K562 (cell line): ENCODE results near the gene FUBP3. TPM values are rescaled to one million over a fixed set of nuclear protein-coding genes. Genes with fewer than 3 reads are reported as not detected.

Experiments
- ATAC-seq: fragments of 200-7000 bp; cut with Tn5 transposase; 3 replicates; pipeline ENCODE4 v1.9.1; 2020; ENCODE audit warnings: moderate library complexity
- BruUV-seq: library from RNA; stranded (reverse); fragments of 400-500 nt; replicated peaks from 2 replicates; lab custom pipeline; 2021; lab: Mats Ljungman, UMichigan
- CTCF ChIA-PET: fragments of 300-600 bp; formaldehyde crosslinking; extraction: SDS; loops from one replicate; lab custom pipeline; 2021; ENCODE audit warnings: low intra/inter-chr PET ratio; lab: Yijun Ruan, JAX
- POLR2A ChIA-PET: fragments of 300-600, 350-650 bp; sonication (Branson Sonifier 250); formaldehyde crosslinking; extraction: SDS; loops from one replicate; lab custom pipeline; 2021; ENCODE audit warnings: antibody characterized with exemption, inconsistent platforms; lab: Yijun Ruan, JAX
- DNase-seq, 4 experiments: peaks; one replicate each; pipeline versions ENCODE4 v3.0.0 to v3.0.0-alpha.2; 2011 to 2018; ENCODE audit warnings: low spot score in 3 of 4, mixed read lengths in 3 of 4; ENCODE audit errors: extremely low read depth in 1 of 4
- FAIRE-seq: peaks from 2 replicates; lab custom pipeline; 2011; peaks lifted over from hg19 to GRCh38; lab: Jason Lieb, UNC
- H2AFZ ChIP-seq: 2 replicates; pipeline ENCODE4 v1.6.0; 2011; ENCODE audit warnings: low read depth, low read length, control low read depth, inconsistent platforms
- H3K27ac ChIP-seq: fragments of 200-600 bp; 3 replicates; pipeline ENCODE4 v1.8.0; 2011; ENCODE audit warnings: low read depth, mild to moderate bottlenecking, control low read depth, inconsistent platforms, low read length, moderate library complexity, mixed read lengths; ENCODE audit errors: extremely low read depth
- H3K27me3 ChIP-seq, 2 experiments: fragments of 300-600 bp in 1 of 2; 2 replicates in 1 of 2; 3 replicates in 1 of 2; pipeline versions ENCODE4 v1.6.0 to v1.8.0; 2011; ENCODE audit warnings: inconsistent platforms in 2 of 2, low read length in 2 of 2, mild to moderate bottlenecking in 1 of 2, mixed read lengths in 1 of 2, moderate library complexity in 1 of 2; ENCODE audit not compliant: control insufficient read depth in 2 of 2, insufficient read depth in 2 of 2
- H3K36me3 ChIP-seq: fragments of 300-600 bp; 3 replicates; pipeline ENCODE4 v1.8.0; 2011; ENCODE audit warnings: mild to moderate bottlenecking, low read length, inconsistent platforms; ENCODE audit not compliant: control insufficient read depth, insufficient read depth
- H3K4me1 ChIP-seq, 2 experiments: fragments of 200-600 bp in 1 of 2; replicated peaks in 1 of 2; 2 replicates in 1 of 2; 3 replicates in 1 of 2; pipeline versions ENCODE4 v1.5.1 to v1.8.0; 2011; ENCODE audit warnings: inconsistent platforms in 2 of 2, low read length in 2 of 2, mild to moderate bottlenecking in 1 of 2, mixed read lengths in 1 of 2, moderate library complexity in 1 of 2; ENCODE audit not compliant: control insufficient read depth in 2 of 2, insufficient read depth in 2 of 2
- H3K4me2 ChIP-seq: 2 replicates; pipeline ENCODE4 v1.6.1; 2011; ENCODE audit warnings: low read length, control low read depth, inconsistent platforms, mixed read lengths; ENCODE audit not compliant: insufficient read depth
- H3K4me3 ChIP-seq: fragments of 200-600 bp; sonication (generic), shearing (Covaris generic); 2 replicates; pipeline ENCODE4 v1.5.1; 2016; ENCODE audit warnings: control low read depth, inconsistent platforms
- H3K79me2 ChIP-seq: fragments of 200-600 bp; 3 replicates; pipeline ENCODE4 v1.8.0; 2011; ENCODE audit warnings: low read length, inconsistent platforms; ENCODE audit not compliant: control insufficient read depth, insufficient read depth
- H3K9ac ChIP-seq, 2 experiments: 2 replicates each; pipeline versions ENCODE4 v1.6.0 to v1.6.1; 2011; ENCODE audit warnings: low read depth in 2 of 2, low read length in 2 of 2, control low read depth in 1 of 2, inconsistent platforms in 1 of 2, mild to moderate bottlenecking in 1 of 2, mixed read lengths in 1 of 2; ENCODE audit not compliant: insufficient read depth in 1 of 2
- H3K9me1 ChIP-seq: one replicate; pipeline ENCODE4 v1.6.0; 2011; ENCODE audit warnings: inconsistent platforms, mild to moderate bottlenecking, low read length, moderate library complexity; ENCODE audit not compliant: control insufficient read depth, insufficient read depth
- H3K9me3 ChIP-seq: replicated peaks from 2 replicates; pipeline ENCODE4 v1.5.1; 2011; ENCODE audit warnings: low read depth, low read length, inconsistent platforms; ENCODE audit not compliant: control insufficient read depth, insufficient read depth
- H4K20me1 ChIP-seq: replicated peaks from 2 replicates; pipeline ENCODE4 v1.6.1; 2011; ENCODE audit warnings: low read length, inconsistent platforms, mixed read lengths; ENCODE audit not compliant: control insufficient read depth, insufficient read depth
- CHD2 ChIP-seq: IDR thresholded peaks from 2 replicates; pipeline ENCODE4 v1.6.1; 2011; ENCODE audit warnings: low read depth, low read length
- EP400 ChIP-seq: fragments of 450-650 bp; IDR thresholded peaks from 2 replicates; pipeline ENCODE4 v1.6.1; 2017; ENCODE audit warnings: antibody characterized with exemption, mild to moderate bottlenecking, moderate library complexity
- ETV1 ChIP-seq: fragments of 450-650 bp; conservative IDR thresholded peaks from 2 replicates; pipeline ENCODE4 v1.6.1; 2016; ENCODE audit warnings: missing genetic modification characterization, control low read depth, low read depth, missing compliant biosample characterization
- MYBL2 ChIP-seq, 2 experiments: fragments of 450-650 bp in 1 of 2; sonication (generic) in 1 of 2; formaldehyde crosslinking in 1 of 2; IDR thresholded peaks; 2 replicates each; pipeline versions ENCODE4 v1.6.1 to v1.8.1; 2017 to 2022; ENCODE audit warnings: borderline replicate concordance in 1 of 2, inconsistent platforms in 1 of 2, low read depth in 1 of 2, mild to moderate bottlenecking in 1 of 2, missing genetic modification reagents in 1 of 2, moderate library complexity in 1 of 2
- PHF8 ChIP-seq: fragments of 200-600 bp; sonication (generic); IDR thresholded peaks from 2 replicates; pipeline ENCODE4 v1.6.1; 2012; ENCODE audit warnings: mixed run types, mild to moderate bottlenecking, inconsistent platforms, low read length, moderate library complexity, borderline replicate concordance
- RBM39 ChIP-seq: fragments of 200-400 bp; formaldehyde crosslinking; optimal IDR thresholded peaks from 2 replicates; pipeline ENCODE3; 2018; ENCODE audit warnings: low read depth, low read length
- ZBTB2 ChIP-seq: fragments of 450-650 bp; IDR thresholded peaks from 2 replicates; pipeline ENCODE4 v1.6.1; 2016; ENCODE audit warnings: antibody characterized with exemption
- ZHX1 ChIP-seq: fragments of 150-350 bp; conservative IDR thresholded peaks from 2 replicates; pipeline ENCODE4 v1.6.1; 2014; ENCODE audit warnings: low read length
- WGBS: fragments of 100-300 bp; shearing (Covaris generic); methylation state at CpG from one replicate; pipeline ENCODE4 v1.1.6; 2016; ENCODE audit warnings: low coverage, mixed read lengths; ENCODE audit not compliant: insufficient coverage; ENCODE audit errors: missing lambda C conversion rate; 5-methylcytosine and 5-hydroxymethylcytosine counted together
- in situ Hi-C: fragments of 300-500 bp; cut with MboI; formaldehyde crosslinking; loops from 4 replicates; pipeline ENCODE4 v1.15.0; 2018; ENCODE audit warnings: inconsistent platforms, mixed read lengths
- intact Hi-C: fragments of 100-400 bp; cut with micrococcal nuclease; formaldehyde crosslinking; loops from 2 replicates; pipeline ENCODE4 v1.14.2; 2022
- polyA plus RNA-seq, 8 experiments: library from polyadenylated mRNA; depleted of rRNA in 4 of 8; stranded (reverse) in 5 of 8; unstranded in 3 of 8; fragments of >200 nt; fragmentation: Nextera tagmentation in 2 of 8; fragmentation: Illumina TruSeq in 1 of 8; extraction: Ambion mirVana in 2 of 8; extraction: Trizol in 1 of 8; gene quantifications; 2 replicates each; pipeline versions ENCODE4 v1.2.1 to v1.2.3, GENCODE V29; 2011 to 2014; ENCODE audit warnings: inconsistent platforms in 1 of 8, missing spikeins in 1 of 8
- total RNA-seq, 7 experiments: library from RNA; depleted of rRNA in 6 of 7; stranded (reverse); fragments of >200 nt in 6 of 7; fragmentation: Illumina TruSeq in 2 of 7; extraction: Trizol in 2 of 7; gene quantifications; 2 replicates each; pipeline versions ENCODE4 v1.2.1 to v1.2.3, GENCODE V29; 2011 to 2021; ENCODE audit warnings: low replicate concordance in 1 of 7

Gene FUBP3
- total and polyA plus RNA-seq, 9 of the 15 experiments (the other 6 are each of a cell fraction or from before 2014, with no cell fraction given), result 3.0 to 64.0 (median 48.1) TPM

- TF ChIP-seq ZBTB2 (no peak), EP400 (no peak), ZHX1 (no peak), RBM39 (no peak), ETV1 (tag) (no peak)
These were observed 3.9 kb downstream of the FUBP3 start (continued) for GRCh38 chr9:130583271-130583670.

GRCh38 chr9:130587921-130588320 is 8.5 kb downstream of the FUBP3 start:
- ChIA-PET POLR2A (interaction anchor here (0.7 to 1.4 kb wide), 3 partner anchors 8 to 13 kb away, joined by 3 to 6 read pairs (median 3); partner anchors contain the start of gene FUBP3), CTCF (no interaction called here)
- WGBS, result 87% methylated on average over 3 of the region's 3 CpGs
- DNase-seq (no peak), FAIRE-seq (no peak), ATAC-seq (no peak)
- H4K20me1 ChIP-seq, result peaks cover 5% of the 10 kb centered on the region
- H3K27ac ChIP-seq, result no peak overlapping the region
- no peak overlapping the region for H3K9ac ChIP-seq
- H3K79me2 ChIP-seq, result peaks cover 80% of the 10 kb centered on the region
- intact Hi-C loops (no loop called here), in situ Hi-C loops (no loop called here)
- TF ChIP-seq MYBL2 (IDR thresholded peaks at IDR 0.05; ENCODE audit: low read depth), result no peak
- no peak for TF ChIP-seq MYBL2 (CRISPR knock-in tag; IDR thresholded peaks at IDR 0.05; ENCODE audit: borderline replicate concordance)
- TF ChIP-seq CHD2, result no peak
- no peak for TF ChIP-seq PHF8
- no peak overlapping the region for H3K4me3 ChIP-seq
- no TSS peak for BruUV-seq
- H3K9me3 ChIP-seq, result no peaks in the 10 kb centered on the region
- peaks cover 0 to 9% of the 10 kb centered on the region in 2 experiments; a peak in 3 of 5 replicates for H3K4me1 ChIP-seq
- H3K4me2 ChIP-seq, result no peak overlapping the region
- H3K27me3 ChIP-seq, result no peaks in the 10 kb centered on the region
- no peak overlapping the region for H2AFZ ChIP-seq
- H3K36me3 ChIP-seq, result peaks cover 52% of the 10 kb centered on the region
- H3K9me1 ChIP-seq, result no peaks in the 10 kb centered on the region
